Esophagus squamous epithelium (tissue), 4 donors: Measurements from ENCODE around the gene SH2D2A.

Experiments used
- CTCF ChIP-seq, 6 experiments: fragments of 450-650 bp in 4 of 6; fragments of 200-600 bp in 2 of 6; sonication (generic) in 2 of 6; IDR thresholded peaks; one replicate each; pipeline ENCODE4 v1.5.1; 2016 to 2019; ENCODE audit warnings: antibody characterized with exemption in 6 of 6, mild to moderate bottlenecking in 4 of 6, moderate library complexity in 4 of 6
- POLR2A ChIP-seq, 4 donors: fragments of 450-650 bp; IDR thresholded peaks; one replicate each; pipeline ENCODE4 v1.6.1; 2017; ENCODE audit warnings: antibody characterized with exemption in 4 of 4, mild to moderate bottlenecking in 4 of 4, moderate library complexity in 3 of 4

GRCh38 chr1:156862584-156862983, 45.9 kb upstream of the SH2D2A start:
- no peak for TF ChIP-seq CTCF (IDR thresholded peaks at IDR 0.05)
- TF ChIP-seq POLR2A (IDR thresholded peaks at IDR 0.05): no peak
